ENCODE results near the gene SCN2B. TPM values are rescaled to one million over a fixed set of nuclear protein-coding genes. Genes with fewer than 3 reads are reported as not detected.

The SCN2B gene
- total RNA-seq, 1 experiment from 2014 or later = not detected

- peaks cover 54% of the 10 kb centered on the region for H3K4me1 ChIP-seq (ENCODE audit: insufficient read depth, low read length, poor library complexity, severe bottlenecking)
- no peaks in the 10 kb centered on the region for H3K9me3 ChIP-seq (ENCODE audit: low read depth, low read length, poor library complexity, severe bottlenecking)
- H3K36me3 ChIP-seq (ENCODE audit: insufficient read depth, low read length, poor library complexity, severe bottlenecking) = no peaks in the 10 kb centered on the region
- no TSS peak for BruUV-seq (replicated peaks)
- CTCF ChIA-PET = no interaction called here
- intact Hi-C loops (cut with micrococcal nuclease; ENCODE audit: unreplicated experiment) = loop anchor here (5.0 kb wide), 1 partner anchor 336 kb away; no protein-coding TSS in a partner anchor
- no peak for DNase-seq (ENCODE audit: low spot score)
- POLR2A ChIA-PET (ENCODE audit: low non-redundant PET) = no interaction called here
- peak overlapping the region; percentile 62 for H3K4me3 ChIP-seq (ENCODE audit: low read depth, low read length, poor library complexity, severe bottlenecking)
- H3K27me3 ChIP-seq (replicated peaks; ENCODE audit: insufficient read depth, low read depth, low read length, poor library complexity) = peaks cover 30% of the 10 kb centered on the region
- no peak for TF ChIP-seq EZH2 (IDR thresholded peaks at IDR 0.05; ENCODE audit: borderline replicate concordance, low read depth, low read length, poor library complexity, severe bottlenecking)
- no peak overlapping the region for H3K27ac ChIP-seq (ENCODE audit: low read depth, low read length, poor library complexity, severe bottlenecking)
Observed at GRCh38 chr11:118151431-118151830, 25.0 kb downstream of the SCN2B start.

- DNase-seq (ENCODE audit: low spot score) = no peak
- no peaks in the 10 kb centered on the region for H3K9me3 ChIP-seq (ENCODE audit: low read depth, low read length, poor library complexity, severe bottlenecking)
- intact Hi-C loops (cut with micrococcal nuclease; ENCODE audit: unreplicated experiment) = loop anchor here (5.0 kb wide), 2 partner anchors 203 to 418 kb away; partner anchors contain the start of gene IFT46
- H3K4me1 ChIP-seq (ENCODE audit: insufficient read depth, low read length, poor library complexity, severe bottlenecking) = peaks cover 64% of the 10 kb centered on the region
- H3K4me3 ChIP-seq (ENCODE audit: low read depth, low read length, poor library complexity, severe bottlenecking) = no peak overlapping the region
- POLR2A ChIA-PET (ENCODE audit: low non-redundant PET) = no interaction called here
- BruUV-seq (replicated peaks) = no TSS peak
- H3K36me3 ChIP-seq (ENCODE audit: insufficient read depth, low read length, poor library complexity, severe bottlenecking) = no peaks in the 10 kb centered on the region
- peaks cover 10% of the 10 kb centered on the region for H3K27me3 ChIP-seq (replicated peaks; ENCODE audit: insufficient read depth, low read depth, low read length, poor library complexity)
- no peak overlapping the region for H3K27ac ChIP-seq (ENCODE audit: low read depth, low read length, poor library complexity, severe bottlenecking)
- TF ChIP-seq, protein P1, sequence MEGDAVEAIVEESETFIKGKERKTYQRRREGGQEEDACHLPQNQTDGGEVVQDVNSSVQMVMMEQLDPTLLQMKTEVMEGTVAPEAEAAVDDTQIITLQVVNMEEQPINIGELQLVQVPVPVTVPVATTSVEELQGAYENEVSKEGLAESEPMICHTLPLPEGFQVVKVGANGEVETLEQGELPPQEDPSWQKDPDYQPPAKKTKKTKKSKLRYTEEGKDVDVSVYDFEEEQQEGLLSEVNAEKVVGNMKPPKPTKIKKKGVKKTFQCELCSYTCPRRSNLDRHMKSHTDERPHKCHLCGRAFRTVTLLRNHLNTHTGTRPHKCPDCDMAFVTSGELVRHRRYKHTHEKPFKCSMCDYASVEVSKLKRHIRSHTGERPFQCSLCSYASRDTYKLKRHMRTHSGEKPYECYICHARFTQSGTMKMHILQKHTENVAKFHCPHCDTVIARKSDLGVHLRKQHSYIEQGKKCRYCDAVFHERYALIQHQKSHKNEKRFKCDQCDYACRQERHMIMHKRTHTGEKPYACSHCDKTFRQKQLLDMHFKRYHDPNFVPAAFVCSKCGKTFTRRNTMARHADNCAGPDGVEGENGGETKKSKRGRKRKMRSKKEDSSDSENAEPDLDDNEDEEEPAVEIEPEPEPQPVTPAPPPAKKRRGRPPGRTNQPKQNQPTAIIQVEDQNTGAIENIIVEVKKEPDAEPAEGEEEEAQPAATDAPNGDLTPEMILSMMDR (conservative IDR thresholded peaks at IDR 0.05; ENCODE audit: low read depth, low read length) = 0 out of 2 replicates have a peak, but pooled peaks have one; percentile 11
- no peak for TF ChIP-seq EZH2 (IDR thresholded peaks at IDR 0.05; ENCODE audit: borderline replicate concordance, low read depth, low read length, poor library complexity, severe bottlenecking)
- CTCF ChIA-PET = interaction anchor here (1.1 kb wide), 1 partner anchor 22 kb away, joined by 3 read pairs; no protein-coding TSS in a partner anchor
Observed at GRCh38 chr11:118149493-118149892, 26.9 kb downstream of the SCN2B start.

DNA sequence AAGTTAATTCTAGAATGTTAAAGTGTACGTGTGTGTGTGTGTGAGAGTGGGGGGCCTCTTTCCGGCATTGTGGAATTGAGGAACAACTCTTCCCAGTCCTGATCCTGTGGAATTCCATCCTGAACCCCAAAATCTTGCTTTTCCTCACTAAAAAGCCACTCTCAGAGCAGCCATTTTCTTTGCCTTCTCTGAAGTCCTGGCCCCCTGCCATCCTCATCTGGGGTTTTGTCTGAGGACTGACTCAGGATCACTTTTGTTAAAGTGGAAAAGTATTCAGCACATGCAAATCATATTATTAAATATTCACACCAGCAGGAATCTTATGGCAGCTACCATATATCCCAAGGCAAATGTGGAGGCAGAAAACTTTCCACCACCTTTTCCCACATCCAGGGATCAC lies 27.6 kb downstream of the SCN2B start:
- Histone ChIP-seq H3K27me3 (replicated peaks; ENCODE audit: insufficient read depth, low read depth, low read length, poor library complexity) (peaks cover 4% of the 10 kb centered on the region), H3K27ac (ENCODE audit: low read depth, low read length, poor library complexity, severe bottlenecking) (no peak overlapping the region), H3K4me3 (ENCODE audit: low read depth, low read length, poor library complexity, severe bottlenecking) (no peak overlapping the region), H3K36me3 (ENCODE audit: insufficient read depth, low read length, poor library complexity, severe bottlenecking) (no peaks in the 10 kb centered on the region), H3K9me3 (ENCODE audit: low read depth, low read length, poor library complexity, severe bottlenecking) (no peaks in the 10 kb centered on the region), H3K4me1 (ENCODE audit: insufficient read depth, low read length, poor library complexity, severe bottlenecking) (peaks cover 64% of the 10 kb centered on the region)
- TF ChIP-seq, protein P1 (conservative IDR thresholded peaks at IDR 0.05; ENCODE audit: low read depth, low read length) = no peak
- no peak for TF ChIP-seq EZH2 (IDR thresholded peaks at IDR 0.05; ENCODE audit: borderline replicate concordance, low read depth, low read length, poor library complexity, severe bottlenecking)
- DNase-seq (ENCODE audit: low spot score) = peak; percentile 49
- ChIA-PET POLR2A (ENCODE audit: low non-redundant PET) (no interaction called here), CTCF (no interaction called here)
- BruUV-seq (replicated peaks) = no TSS peak
- intact Hi-C loops (cut with micrococcal nuclease; ENCODE audit: unreplicated experiment) = loop anchor here (5.0 kb wide), 2 partner anchors 203 to 418 kb away; partner anchors contain the start of gene IFT46

- intact Hi-C loops (cut with micrococcal nuclease; ENCODE audit: unreplicated experiment) = loop anchor here (5.0 kb wide), 2 partner anchors 204 to 419 kb away; partner anchors contain the start of gene IFT46
- Histone ChIP-seq H3K4me3 (ENCODE audit: low read depth, low read length, poor library complexity, severe bottlenecking) (no peak overlapping the region), H3K27ac (ENCODE audit: low read depth, low read length, poor library complexity, severe bottlenecking) (no peak overlapping the region), H3K9me3 (ENCODE audit: low read depth, low read length, poor library complexity, severe bottlenecking) (no peaks in the 10 kb centered on the region), H3K36me3 (ENCODE audit: insufficient read depth, low read length, poor library complexity, severe bottlenecking) (no peaks in the 10 kb centered on the region), H3K4me1 (ENCODE audit: insufficient read depth, low read length, poor library complexity, severe bottlenecking) (peaks cover 64% of the 10 kb centered on the region), H3K27me3 (replicated peaks; ENCODE audit: insufficient read depth, low read depth, low read length, poor library complexity) (peaks cover 3% of the 10 kb centered on the region)
- CTCF ChIA-PET = no interaction called here
- DNase-seq (ENCODE audit: low spot score) = no peak
- POLR2A ChIA-PET (ENCODE audit: low non-redundant PET) = no interaction called here
- no peak for TF ChIP-seq EZH2 (IDR thresholded peaks at IDR 0.05; ENCODE audit: borderline replicate concordance, low read depth, low read length, poor library complexity, severe bottlenecking)
- TF ChIP-seq, protein P1 (conservative IDR thresholded peaks at IDR 0.05; ENCODE audit: low read depth, low read length) = no peak
- no TSS peak for BruUV-seq (replicated peaks)
Observed at GRCh38 chr11:118148240-118148639, 28.2 kb downstream of the SCN2B start.

Measured in A673 (cell line).